Activated T-cell treated with anti-CD3 and anti-CD28 coated beads for 4 hours (primary cell): ENCODE results near the gene CKS1B.
A peak's percentile ranks its signal among the peaks of the same experiment; 100 is the strongest.

Experiments used
- DNase-seq: peaks from one replicate; pipeline ENCODE4 v3.0.0-alpha.2; 2020

Gene CKS1B

DNA sequence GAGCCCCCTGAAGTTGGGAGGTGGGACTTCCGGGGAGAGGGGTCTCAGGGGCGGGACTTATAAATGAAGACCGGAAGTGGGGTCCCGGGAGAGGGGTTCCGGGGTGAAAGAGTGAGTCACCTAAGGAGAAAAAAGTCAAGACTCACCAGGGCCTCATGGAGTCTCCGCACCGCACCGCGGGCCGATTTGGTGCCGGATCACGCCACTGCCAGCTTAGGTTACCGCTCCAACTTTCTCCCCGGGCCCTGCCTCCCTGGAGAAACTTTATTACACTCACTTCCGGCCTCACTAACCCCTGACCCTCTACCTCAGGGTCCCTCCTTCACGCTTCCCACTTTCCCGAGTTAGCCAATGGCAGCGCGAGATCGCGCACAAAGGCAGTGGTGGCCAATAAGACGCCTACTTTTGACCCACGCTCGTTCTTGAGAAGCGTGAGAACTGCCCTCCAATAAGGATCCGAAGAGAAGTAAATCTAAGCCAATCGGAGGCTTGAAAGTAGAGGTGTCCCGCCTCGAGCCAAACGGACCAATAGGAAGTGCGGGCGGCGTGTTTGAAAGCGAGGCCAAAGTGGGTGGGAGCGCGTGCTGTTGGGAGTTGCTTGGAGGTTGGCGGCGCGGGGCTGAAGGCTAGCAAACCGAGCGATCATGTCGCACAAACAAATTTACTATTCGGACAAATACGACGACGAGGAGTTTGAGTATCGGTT lies at the start of gene CKS1B:
CKS1B (plus strand) TSS at position 580 of the 706 bp plus-strand sequence; CDS start at position 645, 65 bp downstream.
- peak; percentile 93 for DNase-seq

DNA sequence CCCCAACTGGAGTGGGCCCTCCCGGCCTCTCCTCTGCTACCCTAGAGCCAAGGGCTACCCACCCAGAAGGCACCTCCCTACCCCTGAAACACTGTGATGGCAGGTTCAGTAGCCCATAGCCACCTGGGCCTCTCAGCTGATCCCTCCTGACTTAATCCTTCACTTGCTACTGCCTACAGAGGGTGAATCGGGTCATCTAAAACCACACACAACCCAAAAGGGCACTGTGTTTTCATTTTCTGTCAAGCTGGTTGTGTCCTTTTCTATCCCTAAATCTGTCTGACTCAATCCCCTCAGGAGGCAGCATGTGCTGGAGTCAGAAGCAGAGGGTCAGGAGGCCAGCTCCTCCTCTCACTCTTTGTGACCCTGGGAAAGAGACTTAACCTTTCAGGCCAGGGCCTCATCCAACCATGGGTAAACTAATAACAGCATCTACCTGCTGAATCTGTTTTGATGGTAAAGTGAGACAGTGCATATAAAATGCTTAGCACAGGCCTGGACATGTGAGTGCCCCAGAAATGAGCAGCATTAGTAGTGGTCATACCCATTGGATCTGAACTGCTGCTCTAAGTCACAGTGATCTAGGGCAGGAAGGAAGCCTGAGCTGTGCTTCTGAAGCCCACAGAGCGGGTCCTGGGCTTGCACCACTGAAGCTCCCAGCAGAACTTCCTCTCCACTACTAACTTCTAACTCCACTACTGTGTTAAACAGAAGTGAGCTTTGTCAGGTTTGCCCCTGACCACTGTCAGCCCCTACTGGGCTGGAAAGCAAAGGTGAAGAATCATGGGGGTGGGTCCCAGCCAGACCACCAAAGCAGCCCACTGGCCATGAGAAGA lies 48.9 kb upstream of the CKS1B start:
- no peak for DNase-seq

DNA sequence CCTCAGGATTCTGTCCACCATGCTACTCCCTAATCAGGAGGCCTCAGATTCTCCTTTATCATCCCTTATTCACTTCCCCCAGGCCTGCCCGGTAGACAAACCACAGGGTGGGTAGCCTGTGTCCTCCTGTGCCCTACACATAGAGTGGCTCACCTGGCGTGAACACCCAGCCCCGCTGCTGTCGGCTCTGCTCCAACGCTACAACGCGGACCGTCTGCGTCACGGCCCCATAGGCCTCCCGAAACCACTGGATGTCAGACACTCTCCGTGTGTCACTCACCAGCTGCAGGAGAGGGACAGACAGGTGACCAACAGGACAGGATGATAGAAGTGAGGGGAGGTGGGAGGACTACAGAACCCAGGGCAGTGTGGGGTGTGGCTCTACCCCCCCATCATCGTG lies 48.3 kb upstream of the CKS1B start:
- no peak for DNase-seq

DNA sequence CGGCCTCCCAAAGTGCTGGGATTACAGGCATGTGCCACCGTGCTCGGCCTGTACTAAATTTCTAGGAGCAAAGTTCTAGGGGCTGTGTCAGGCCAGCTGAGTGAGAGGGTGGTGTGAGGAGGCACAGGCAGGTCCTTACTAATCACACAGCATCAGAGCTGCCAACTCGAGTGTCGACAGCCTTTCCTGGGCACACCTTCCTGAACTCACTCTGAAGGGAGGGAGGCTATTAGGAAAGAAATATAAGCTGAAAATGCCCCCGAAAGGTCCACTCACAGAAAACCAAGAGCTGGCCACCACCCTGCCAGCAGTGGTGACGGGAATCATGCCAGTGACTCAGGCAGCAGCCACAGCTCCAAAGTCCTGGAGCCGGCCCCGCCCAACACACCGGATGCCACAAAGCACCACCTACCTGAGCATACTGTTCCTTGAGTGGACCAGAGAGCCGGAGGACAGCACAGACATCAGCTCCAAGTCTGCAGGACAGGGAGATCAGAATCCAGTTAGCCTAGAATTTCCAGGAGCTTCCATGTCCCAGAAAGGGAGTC lies 42.5 kb upstream of the CKS1B start:
- DNase-seq, result no peak

DNA sequence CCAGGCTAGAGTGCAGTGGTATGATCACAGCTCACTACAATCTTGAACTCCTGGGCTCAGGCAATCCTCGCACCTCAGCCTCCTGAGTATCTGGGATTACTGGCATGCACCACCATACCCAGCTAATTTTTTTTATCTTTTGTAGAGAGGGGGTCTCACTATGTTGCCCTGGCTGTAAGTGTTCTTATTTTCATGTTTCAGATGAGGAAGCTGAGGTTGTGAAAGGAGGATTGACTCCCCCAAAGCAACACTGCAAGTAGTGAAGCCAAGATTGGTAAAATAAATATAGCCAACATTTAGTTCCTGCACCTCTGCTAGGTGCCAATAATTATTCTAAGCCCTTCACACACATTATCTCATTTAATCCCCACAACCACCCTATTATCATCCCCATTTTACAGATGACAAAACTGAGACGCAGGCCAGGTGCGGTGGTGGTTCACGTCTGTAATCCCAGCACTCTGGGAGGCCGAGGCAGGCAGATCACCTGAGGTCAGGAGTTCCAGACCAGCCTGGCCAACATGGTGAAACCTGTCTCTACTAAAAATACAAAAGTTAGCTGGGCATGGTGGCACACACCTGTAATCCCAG lies 40.0 kb upstream of the CKS1B start:
- no peak for DNase-seq

DNA sequence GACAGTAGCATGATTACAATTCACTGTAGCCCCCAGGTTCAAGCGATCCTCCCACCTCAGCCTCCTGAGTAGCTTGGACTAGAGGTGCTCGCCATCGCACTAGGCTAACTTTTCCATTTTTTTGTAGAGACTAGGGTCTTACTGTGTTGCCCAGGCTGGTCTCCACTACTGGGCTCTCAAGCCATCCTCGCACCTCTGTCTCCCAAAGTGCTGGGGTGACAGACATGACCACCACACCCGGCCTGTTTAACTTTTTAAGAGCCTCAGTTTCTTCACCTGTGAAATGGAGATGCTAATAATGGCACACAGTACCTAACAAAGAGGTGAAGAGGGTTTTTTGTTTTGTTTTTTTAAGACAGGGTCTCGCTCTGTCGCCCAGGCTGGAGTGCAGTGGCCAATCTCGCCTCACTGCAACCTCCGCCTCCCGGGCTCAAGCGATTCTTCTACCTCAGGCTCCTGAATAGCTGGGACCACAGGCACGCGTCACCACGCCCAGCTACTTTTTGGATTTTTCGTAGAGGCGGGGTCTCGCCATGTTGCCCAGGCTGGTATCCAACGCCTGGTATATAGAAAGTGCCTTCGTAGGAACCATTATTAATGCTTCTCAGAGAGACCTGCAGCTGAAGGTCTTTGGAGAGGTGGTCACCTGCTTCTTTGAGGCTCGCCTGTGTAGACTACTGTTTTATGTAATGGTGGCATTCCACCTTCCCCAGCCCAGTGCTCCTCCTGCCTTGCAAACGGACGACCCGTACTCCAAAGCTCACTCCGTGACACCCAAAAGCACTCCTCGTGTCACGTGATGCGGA lies 38.5 kb upstream of the CKS1B start:
- DNase-seq, result no peak

DNA sequence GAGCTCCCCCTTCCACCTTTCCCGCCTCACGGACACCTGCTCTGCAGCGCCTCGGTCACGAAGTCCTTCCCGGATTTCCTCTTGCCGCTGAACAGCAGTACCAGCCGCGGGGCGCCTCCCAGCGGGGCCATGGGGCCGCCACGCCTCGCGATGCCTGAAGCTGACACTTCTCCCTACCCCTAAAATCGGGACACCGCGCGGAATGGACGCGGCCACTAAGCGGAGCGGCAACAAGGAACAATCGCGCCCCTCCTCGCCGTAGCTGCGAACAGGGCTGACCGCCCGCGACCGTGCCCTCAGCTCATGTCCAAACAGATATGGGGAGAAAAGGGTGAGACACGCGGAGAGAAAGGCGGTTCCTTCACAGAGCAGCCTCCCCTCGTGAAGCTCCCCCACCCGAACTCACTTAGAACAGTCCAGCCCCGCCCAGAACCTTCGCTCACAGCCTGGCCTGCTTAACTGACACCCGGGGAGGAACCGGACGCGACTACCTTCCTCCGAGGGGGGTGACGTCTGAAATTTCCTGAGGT lies 37.9 kb upstream of the CKS1B start, which contains the start of gene PMVK:
PMVK (minus strand) TSS at position 165 of the 530 bp plus-strand sequence; CDS start at position 131, 34 bp downstream.
- DNase-seq, result peak; percentile 92

DNA sequence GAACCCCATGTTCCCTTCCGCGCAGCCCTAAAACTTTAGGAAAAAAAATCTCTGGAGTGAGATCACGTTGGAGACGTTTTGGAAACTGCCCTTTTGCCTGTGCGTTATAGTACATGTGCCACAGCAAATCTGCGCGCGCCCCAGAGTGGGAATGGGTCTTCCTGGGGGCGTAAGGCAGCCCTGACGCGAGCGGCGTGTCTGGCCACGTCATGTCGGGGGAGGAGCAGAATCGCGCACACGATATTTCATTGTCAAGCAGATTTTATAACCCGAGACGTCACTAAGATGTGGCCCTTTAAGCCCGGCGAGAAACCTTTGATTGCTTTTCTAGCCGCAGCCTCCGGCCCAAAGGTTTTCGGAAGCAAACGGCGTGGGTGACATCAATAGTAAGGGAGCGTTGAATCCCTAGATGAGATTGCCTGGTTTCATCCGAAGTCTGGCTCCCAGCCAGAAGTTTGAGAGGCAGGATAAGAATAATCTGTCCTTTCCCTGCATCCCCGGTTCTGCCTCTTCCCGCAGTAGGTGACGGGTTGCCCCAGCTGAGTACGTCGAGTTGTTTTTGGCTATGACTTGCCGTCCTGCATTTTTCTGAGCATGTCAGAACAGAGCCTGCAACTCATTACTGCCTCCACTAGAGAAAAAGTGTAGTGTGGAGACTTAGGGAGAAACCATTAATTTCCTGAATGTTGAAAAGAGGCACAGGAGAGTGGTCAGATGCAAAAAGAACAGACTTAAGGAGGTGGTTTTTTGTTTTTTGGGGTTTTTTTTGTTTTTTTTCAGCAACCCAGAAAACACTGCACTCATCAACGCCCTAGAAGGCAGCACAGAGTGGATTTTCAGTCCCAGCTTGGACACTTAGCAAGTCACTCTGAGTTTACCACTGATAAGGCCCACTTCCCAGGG lies 37.1 kb upstream of the CKS1B start:
- DNase-seq, result peak; percentile 83

DNA sequence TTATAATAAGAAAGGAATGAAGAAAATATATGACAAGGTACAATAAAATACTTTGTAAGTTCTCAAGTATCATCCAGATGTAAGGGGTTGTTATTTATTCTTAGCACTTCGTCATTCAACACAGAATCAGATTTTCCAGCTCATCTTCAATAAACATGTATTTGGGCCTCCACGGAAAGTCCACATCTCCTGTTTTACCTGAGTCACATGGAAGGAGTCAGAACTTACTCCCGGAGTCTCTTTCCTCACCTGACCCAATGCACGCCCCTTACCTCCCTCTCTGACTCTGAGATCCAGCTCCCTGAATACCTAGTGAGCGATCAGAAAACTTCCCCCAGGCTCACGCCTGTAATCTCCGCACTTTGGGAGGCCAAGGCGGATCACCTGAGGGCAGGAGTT lies 36.5 kb upstream of the CKS1B start:
- no peak for DNase-seq

DNA sequence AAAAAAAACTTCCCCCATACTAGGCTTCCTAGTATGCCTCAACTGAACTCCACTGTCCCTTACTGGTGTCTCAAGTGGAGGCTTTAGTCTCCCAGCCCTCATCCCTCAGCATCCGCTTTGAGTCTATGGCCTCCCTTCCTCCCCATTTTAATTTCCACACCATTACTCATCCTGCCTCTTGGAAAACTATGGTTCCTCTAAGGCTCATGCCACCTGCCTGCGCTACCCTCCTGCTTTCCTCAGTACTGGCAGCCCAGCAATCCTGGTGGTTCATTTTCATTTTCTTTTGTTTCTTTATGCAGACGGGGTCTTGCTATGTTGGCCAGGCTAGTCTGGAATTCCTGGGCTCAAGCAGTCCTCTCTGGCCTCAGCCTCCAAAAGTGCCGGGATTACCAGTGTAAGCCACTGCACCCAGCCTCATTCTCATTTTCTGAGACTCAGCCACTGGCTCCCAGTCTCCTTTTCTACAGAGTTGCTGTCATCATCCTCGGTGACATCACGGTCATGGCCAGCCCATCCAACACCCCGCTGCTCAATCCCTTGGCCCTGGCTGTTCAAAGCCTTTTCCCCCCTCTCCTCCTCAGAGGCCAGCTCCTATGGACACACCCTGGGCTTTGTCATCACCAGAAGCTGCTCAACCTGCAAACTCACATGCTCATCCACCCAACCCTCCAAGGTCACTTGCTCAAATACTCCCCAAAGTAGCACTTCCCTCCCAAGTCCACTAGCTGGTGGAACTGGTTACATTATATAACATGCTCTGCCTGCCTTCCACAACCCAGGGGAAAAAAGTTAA lies 35.7 kb upstream of the CKS1B start:
- no peak for DNase-seq

DNA sequence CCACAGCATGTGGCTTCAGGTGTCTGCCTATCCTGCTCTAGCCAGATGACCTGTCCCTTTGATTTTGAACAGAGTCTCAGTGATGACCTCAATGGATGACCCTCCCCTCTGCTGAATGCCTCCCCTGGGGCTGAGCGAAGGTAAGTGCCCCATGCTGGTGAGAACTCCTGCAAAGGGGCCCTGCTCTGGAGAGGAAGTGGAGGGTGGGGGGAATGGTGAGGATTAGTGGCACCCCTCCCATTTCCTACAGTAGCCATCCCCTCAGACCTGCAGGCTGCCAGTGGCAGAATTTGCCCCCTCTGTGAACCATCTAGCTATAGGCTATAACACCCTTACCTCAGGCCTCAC lies 34.3 kb upstream of the CKS1B start:
- DNase-seq, result no peak

DNA sequence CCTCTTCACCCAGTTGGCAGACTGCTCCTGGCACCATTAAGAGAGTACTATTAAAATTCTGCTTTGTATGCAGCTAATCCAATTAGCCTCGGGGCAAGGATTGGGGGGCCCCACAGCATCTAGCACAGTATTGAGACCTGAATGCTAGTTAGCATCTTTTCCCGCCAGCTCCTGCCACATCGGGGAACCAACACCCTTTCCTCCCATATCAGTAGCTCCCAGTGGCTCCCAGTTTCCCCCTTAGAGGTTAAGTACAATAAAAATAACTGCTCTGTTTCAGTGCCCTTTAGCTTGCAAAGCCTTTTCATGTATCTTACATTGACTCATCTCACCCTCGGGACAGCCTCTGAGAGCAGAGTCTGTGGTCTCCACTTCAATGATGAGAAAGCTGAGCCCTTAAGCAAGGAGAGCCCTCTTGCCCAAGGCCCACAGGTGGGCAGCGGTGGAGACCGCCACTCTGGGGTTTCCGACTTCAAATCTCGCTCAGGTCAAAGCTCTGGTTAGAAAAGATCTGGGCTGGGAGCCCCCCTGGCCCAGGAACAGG lies 33.8 kb upstream of the CKS1B start:
- DNase-seq, result no peak

DNA sequence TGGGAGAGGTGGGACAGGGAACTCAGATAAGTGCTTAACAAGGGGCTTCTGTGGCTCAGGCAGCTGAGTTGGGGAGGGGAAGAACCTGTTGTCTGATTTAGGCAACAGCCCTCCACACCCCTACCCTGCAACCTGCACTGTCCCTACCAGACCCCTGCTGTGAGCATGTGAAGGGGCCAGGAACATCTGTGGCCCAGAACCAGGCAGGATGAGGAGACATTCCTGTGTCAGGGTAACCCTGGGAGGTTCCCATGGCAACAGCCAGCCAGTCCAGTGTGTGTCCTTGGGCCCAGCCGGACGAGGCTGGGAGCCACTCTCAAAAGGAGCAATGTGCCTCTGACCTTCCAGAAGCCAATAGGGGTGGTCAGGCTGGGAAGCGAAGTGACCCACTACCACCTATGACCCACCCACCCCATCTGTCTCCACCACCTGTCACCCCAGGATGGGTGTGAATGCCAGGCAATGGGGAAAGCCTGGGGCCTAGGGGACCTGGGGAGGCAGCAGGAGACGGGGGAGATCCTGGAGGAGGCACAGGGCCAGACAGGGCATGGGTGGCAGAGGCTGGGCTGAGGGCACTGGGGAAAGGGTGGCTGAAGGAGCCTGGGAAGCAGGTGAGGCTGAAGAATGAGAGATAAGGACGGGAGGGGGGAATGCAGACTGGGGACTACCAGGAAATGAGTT lies 33.0 kb upstream of the CKS1B start:
- no peak for DNase-seq

DNA sequence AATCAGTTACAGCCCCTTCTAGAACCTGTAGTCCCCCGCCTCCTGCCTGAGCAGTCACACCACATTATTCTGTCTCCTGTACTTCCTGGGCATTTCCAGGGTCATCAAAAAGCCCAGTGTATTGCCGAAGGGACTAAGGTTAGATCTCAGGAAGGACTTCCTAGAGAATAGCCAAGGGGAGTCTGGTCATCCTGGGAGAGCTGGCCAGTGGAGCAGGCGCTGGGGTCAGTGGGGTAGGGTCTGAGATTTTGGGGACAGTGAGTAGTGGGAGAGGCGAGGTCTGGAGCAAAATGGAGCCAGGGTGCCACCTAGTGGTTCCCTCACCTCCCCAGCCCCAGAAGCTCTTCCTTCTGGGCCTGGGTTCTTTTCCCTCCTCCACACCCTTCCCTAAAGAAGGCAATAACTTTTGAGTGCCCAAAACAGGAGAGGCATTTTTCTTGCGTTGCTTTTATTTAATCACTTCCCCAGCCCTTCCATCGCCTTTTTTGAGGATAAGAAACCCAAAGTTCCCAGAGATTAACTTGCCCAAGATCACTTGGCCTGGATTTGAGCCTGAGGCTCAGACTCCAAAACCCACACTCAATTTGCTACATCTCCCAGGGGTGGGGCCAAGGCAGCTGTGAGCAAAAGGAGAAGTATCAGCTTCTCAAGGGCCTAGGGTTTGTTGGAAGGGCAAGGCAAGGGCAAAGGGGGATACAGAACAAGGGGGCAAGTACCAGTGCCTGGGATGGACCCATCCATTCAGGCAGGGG lies 30.7 kb upstream of the CKS1B start:
- DNase-seq, result no peak

DNA sequence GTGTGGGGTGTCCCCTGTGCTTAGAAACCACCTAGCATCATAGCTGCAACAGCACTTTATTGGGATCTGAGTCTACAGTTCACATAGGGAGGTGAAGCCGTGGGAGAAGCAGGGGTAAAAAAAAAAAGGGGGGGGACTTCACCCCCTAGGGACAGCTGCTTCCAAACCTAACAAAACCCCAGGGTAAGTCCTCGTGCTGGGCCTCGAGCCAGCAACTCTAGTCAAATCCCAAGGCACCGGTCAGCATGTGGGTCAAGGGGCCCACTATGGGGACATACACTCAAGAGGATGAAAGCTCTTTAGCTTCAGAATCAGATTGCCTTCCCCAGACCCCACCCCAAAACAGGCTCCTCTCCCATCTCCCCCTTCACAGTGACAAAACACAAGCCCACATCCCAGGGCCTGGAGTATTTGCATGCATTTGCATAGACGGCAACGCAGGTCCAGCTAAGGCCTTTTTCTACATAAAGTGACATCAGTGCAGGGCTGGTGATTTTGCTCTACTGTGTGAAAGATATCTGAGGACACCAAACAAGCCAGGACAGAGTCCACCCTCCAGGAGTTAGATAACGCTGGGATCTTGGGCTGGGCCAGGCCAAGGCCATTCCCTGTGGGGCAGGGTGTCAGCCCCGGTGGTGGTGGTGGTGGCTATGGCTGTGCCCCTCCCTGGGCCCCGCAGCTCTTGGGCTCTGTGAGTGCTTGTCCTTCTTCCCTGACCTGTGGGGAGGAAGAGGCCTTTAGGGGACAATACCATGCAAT lies 29.9 kb upstream of the CKS1B start:
- DNase-seq, result no peak

DNA sequence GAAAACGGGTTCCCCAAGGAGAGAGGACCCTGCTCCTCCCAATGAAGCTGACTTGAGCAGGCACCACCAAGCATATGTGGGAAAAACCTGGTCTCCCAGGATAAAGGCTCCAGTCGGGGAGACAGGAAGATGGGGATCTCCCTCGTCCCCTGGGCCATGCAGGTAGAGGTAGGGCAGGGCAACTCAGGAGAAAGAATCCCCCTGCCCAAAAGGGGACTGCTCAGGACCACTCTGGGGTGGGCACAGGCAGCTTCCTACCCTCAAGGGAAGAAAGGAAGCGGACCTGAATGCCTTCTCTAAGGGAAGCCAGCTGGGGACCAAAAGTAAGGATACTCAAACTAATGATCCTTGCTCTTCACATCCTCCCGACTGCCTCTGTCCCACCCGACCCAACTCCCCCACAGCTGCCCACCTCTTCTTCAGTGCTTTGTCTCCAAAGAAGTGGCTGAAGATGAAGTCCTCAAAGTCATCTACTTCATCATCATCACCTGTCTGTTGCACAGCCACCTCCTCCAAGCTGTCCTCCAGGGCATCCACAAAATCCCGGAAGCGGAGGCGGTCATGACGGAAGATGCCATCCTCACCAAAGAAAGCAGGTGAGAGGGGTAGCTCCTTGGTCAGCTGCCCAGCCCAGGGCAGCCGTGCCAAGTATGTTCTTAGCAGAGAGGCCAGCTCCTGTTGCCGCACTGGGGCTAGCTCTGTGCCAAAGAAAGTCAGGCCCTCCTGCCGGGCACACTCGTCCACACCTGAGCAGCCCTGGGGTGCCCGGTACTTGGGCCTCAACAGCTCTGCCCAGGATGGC lies 29.1 kb upstream of the CKS1B start:
- DNase-seq, result no peak
